ENCODE data around the gene DRD2.

Gene DRD2

DNA sequence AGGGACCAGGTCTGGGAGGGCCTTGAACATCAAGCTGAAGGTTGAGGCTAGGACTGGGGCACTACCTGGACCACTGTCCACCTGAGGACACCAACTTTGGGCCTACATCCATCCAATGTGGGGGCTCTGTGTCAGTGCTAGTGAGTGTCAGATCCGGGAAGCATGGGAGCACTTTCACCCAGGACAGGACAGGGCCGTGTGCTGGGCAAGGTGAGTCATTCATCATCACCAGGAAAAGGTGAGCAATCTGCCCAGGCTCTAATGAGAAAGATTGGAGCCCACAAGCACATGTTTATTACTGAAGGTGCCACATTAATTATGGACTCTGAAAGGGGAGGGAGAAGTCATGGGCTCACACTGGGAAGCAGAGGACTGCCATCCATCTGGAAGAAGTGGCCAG lies 39.7 kb upstream of the DRD2 start:
- TF ChIP-seq, protein P1, sequence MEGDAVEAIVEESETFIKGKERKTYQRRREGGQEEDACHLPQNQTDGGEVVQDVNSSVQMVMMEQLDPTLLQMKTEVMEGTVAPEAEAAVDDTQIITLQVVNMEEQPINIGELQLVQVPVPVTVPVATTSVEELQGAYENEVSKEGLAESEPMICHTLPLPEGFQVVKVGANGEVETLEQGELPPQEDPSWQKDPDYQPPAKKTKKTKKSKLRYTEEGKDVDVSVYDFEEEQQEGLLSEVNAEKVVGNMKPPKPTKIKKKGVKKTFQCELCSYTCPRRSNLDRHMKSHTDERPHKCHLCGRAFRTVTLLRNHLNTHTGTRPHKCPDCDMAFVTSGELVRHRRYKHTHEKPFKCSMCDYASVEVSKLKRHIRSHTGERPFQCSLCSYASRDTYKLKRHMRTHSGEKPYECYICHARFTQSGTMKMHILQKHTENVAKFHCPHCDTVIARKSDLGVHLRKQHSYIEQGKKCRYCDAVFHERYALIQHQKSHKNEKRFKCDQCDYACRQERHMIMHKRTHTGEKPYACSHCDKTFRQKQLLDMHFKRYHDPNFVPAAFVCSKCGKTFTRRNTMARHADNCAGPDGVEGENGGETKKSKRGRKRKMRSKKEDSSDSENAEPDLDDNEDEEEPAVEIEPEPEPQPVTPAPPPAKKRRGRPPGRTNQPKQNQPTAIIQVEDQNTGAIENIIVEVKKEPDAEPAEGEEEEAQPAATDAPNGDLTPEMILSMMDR (IDR thresholded peaks at IDR 0.05; ENCODE audit: control insufficient read depth, insufficient read depth, low read depth, low read length, missing control alignments) = no peak
- H3K4me3 ChIP-seq (ENCODE audit: control insufficient read depth, low read depth, low read length) = no peak overlapping the region
- DNase-seq (ENCODE audit: low read depth) = no peak

DNA sequence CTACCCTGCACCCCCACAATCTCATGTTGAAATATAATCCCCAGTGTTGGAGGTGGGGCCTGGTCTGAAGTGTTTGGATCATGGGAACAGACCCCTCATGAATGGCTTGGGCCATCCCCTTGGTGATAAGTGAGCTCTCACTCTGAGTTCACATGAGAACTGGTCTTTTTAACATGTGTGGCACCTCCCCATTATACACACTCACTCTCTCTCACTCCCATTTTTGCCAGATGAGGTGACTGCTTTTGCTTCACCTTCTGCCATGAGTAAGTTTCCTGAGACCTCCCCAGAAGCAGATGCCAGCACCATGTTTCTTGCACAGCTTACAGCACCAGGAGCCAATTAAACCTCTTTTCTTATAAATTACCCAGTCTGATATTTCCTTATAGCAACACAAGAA lies 32.1 kb upstream of the DRD2 start:
- no peak for DNase-seq (ENCODE audit: low read depth)
- TF ChIP-seq, protein P1 (IDR thresholded peaks at IDR 0.05; ENCODE audit: control insufficient read depth, insufficient read depth, low read depth, low read length, missing control alignments) = no peak
- H3K4me3 ChIP-seq (ENCODE audit: control insufficient read depth, low read depth, low read length) = no peak overlapping the region

DNA sequence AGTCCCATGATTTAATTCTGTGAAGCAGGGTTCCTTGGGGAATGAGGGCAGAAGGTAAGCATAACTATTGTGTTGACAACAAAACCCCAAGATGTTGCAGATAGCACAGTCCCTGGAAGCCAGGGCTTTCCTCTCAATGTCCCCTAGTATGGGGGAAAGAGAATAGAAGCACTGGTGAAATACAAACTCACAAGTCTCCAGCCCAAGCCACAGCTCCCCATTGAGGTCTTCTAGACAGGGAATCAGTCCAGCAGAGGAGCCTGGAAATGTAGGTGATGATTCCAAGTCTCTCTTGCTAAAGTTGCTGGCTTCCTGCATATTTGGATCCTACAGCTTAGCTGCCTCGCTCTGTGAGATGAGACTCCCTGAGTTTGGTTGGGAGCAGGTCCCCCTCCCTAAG lies 31.7 kb upstream of the DRD2 start:
- no peak for DNase-seq (ENCODE audit: low read depth)
- TF ChIP-seq, protein P1 (IDR thresholded peaks at IDR 0.05; ENCODE audit: control insufficient read depth, insufficient read depth, low read depth, low read length, missing control alignments) = no peak
- H3K4me3 ChIP-seq (ENCODE audit: control insufficient read depth, low read depth, low read length) = no peak overlapping the region

DNA sequence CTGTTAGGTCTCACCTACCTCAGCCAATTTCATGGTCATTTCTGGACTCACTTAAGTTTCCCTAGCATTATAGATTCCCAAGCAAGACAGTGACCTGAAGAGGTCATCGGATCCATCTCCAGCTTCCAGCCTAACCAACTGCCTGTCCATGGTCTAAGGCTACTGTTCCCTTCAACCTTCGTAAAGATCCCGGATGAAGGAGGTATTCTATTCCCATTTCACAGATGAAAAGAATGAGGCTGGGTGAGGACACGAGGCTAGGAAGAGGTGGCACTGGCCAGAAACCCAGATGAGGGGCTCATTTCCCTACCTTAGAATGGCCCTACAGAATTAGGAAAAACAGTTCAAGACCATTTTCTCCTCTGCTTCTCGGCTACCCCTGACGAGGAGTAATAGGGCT lies 31.3 kb upstream of the DRD2 start:
- TF ChIP-seq, protein P1 (IDR thresholded peaks at IDR 0.05; ENCODE audit: control insufficient read depth, insufficient read depth, low read depth, low read length, missing control alignments) = no peak
- H3K4me3 ChIP-seq (ENCODE audit: control insufficient read depth, low read depth, low read length) = no peak overlapping the region
- DNase-seq (ENCODE audit: low read depth) = no peak

DNA sequence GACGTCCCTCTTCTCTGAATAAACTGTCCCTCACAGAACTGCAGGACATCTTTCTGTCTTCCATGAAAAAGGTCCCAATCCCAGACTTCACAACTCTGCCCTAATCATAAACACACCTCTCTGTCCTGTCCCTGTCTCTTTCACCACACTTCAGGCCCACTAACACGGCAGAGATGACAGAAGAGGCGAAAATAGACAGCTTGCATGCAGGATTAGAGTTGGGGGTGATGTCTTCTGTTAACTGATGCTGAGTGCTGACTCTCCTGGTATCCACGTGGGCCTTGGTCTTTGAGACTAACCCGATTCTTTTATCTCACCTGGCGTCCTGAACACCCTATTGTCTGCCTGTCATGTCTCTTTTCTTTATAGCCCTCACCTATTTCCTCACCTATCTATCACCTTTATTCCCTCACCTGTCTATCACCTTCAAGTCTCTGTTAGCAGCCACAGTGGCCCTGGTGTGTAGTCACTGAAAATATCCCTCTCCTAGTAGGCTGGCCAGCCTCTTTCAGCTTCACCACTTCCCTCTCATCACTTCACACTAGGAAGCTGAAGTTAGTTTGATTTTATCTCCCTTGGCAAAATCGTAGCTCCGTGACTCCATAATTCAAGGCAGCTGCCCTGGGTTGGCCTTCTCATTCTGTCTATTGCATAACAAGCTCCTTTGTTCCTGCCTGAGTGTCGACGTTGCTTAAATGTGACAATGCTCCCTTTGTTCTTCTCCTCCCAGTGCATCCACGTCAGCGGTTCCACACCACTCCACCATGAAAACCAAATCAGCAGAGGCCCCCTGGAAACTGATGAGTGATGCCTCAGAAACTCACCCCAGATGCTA lies 30.6 kb upstream of the DRD2 start:
- DNase-seq (ENCODE audit: low read depth) = peak; percentile 25
- TF ChIP-seq, protein P1 (IDR thresholded peaks at IDR 0.05; ENCODE audit: control insufficient read depth, insufficient read depth, low read depth, low read length, missing control alignments) = no peak
- H3K4me3 ChIP-seq (ENCODE audit: control insufficient read depth, low read depth, low read length) = no peak overlapping the region

DNA sequence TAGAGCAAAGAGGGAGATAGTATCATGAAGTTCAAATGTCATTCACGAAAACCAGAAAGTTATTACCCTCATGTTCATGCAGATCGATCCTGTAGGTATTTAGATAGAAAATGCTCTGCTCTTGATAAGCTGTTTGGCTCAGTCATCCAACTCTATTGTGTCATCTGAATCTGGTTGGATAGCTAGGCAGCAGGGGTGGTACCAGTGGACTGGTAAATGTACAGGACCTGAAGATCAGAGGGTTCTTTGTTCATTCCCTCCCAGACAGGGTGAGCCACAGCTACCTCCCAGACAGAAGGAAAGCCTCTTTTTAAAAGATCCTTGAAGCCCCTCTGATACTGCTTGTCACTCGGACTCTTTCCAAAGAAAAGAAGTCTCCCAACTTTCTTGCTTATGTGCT lies 29.8 kb upstream of the DRD2 start:
- no peak for DNase-seq (ENCODE audit: low read depth)
- no peak overlapping the region for H3K4me3 ChIP-seq (ENCODE audit: control insufficient read depth, low read depth, low read length)
- TF ChIP-seq, protein P1 (IDR thresholded peaks at IDR 0.05; ENCODE audit: control insufficient read depth, insufficient read depth, low read depth, low read length, missing control alignments) = no peak
